GM12878 (cell line): ENCODE data around the gene PTPRM. TPM values are rescaled to one million over a fixed set of nuclear protein-coding genes. Genes with fewer than 3 reads are reported as not detected.

Experiments used
- ATAC-seq: fragments of 200-7000 bp; cut with Tn5 transposase; 3 replicates; pipeline ENCODE4 v1.9.1; 2020; ENCODE audit warnings: mild to moderate bottlenecking, moderate library complexity
- BruUV-seq: library from RNA; stranded (reverse); fragments of 400-500 nt; replicated peaks from 2 replicates; lab custom pipeline; 2021; lab: Mats Ljungman, UMichigan
- CTCF ChIA-PET: fragments of 300-600 bp; sonication (Branson Sonifier 250); formaldehyde crosslinking; extraction: SDS; loops from one replicate; lab custom pipeline; 2021; ENCODE audit warnings: inconsistent platforms; lab: Yijun Ruan, JAX
- POLR2A ChIA-PET: fragments of 350-600 bp; formaldehyde crosslinking; extraction: SDS; loops from one replicate; lab custom pipeline; 2021; ENCODE audit warnings: inconsistent platforms; lab: Charles Lee
- RAD21 ChIA-PET: fragments of 300-600 bp; sonication (Branson Sonifier 250); formaldehyde crosslinking; loops from one replicate; lab custom pipeline; 2023; ENCODE audit warnings: antibody characterized with exemption; ENCODE audit not compliant: unreplicated experiment; lab: Charles Lee
- SMC1A ChIA-PET: fragments of 300-600 bp; sonication (Branson Sonifier 250); formaldehyde crosslinking; loops from one replicate; lab custom pipeline; 2023; ENCODE audit not compliant: unreplicated experiment, uncharacterized antibody; lab: Charles Lee
- DNase-seq: peaks from one replicate; pipeline ENCODE4 v3.0.0-alpha.2; 2011; ENCODE audit warnings: low read depth, low spot score
- FAIRE-seq: peaks from 3 replicates; lab custom pipeline; 2011; peaks lifted over from hg19 to GRCh38; lab: Jason Lieb, UNC
- H2AFZ ChIP-seq: 2 replicates; pipeline ENCODE4 v1.6.0; 2011; ENCODE audit warnings: low read depth, low read length, control low read depth; ENCODE audit not compliant: control insufficient read depth
- H3K27ac ChIP-seq: 2 replicates; pipeline ENCODE4 v1.5.1; 2011; ENCODE audit warnings: control low read depth; ENCODE audit not compliant: control insufficient read depth, insufficient read depth
- H3K27me3 ChIP-seq, 2 experiments: replicated peaks in 1 of 2; 2 replicates each; pipeline versions ENCODE4 v1.6.0 to v1.6.1; 2011; ENCODE audit warnings: low read length in 1 of 2; ENCODE audit not compliant: control insufficient read depth in 2 of 2, insufficient read depth in 2 of 2
- H3K36me3 ChIP-seq, 2 experiments: 2 replicates each; pipeline ENCODE4 v1.5.1; 2011; ENCODE audit warnings: low read length in 1 of 2; ENCODE audit not compliant: control insufficient read depth in 2 of 2, insufficient read depth in 2 of 2
- H3K4me1 ChIP-seq: 2 replicates; pipeline ENCODE4 v1.6.1; 2011; ENCODE audit warnings: mild to moderate bottlenecking, low read length, moderate library complexity, mixed read lengths; ENCODE audit not compliant: control insufficient read depth, insufficient read depth
- H3K4me2 ChIP-seq: 2 replicates; pipeline ENCODE4 v1.6.0; 2011; ENCODE audit warnings: control low read depth; ENCODE audit not compliant: control insufficient read depth, insufficient read depth
- H3K4me3 ChIP-seq: fragments of 200-600 bp; sonication (generic); 2 replicates; pipeline ENCODE4 v1.5.1; 2016
- H3K79me2 ChIP-seq: 2 replicates; pipeline ENCODE4 v1.6.0; 2011; ENCODE audit warnings: low read length; ENCODE audit not compliant: control insufficient read depth, insufficient read depth
- H3K9ac ChIP-seq: 2 replicates; pipeline ENCODE4 v1.8.0; 2011; ENCODE audit warnings: low read length, control low read depth, mixed read lengths; ENCODE audit not compliant: control insufficient read depth, insufficient read depth
- H3K9me3 ChIP-seq: replicated peaks from 3 replicates; pipeline ENCODE4 v1.5.1; 2011; ENCODE audit warnings: mild to moderate bottlenecking, low read length; ENCODE audit not compliant: control insufficient read depth, insufficient read depth
- H4K20me1 ChIP-seq: 2 replicates; pipeline ENCODE4 v1.6.0; 2011; ENCODE audit not compliant: control insufficient read depth, insufficient read depth
- BMI1 ChIP-seq: fragments of 450-650 bp; IDR thresholded peaks from 2 replicates; pipeline ENCODE4 v1.6.1; 2016; ENCODE audit warnings: mild to moderate bottlenecking, moderate library complexity, borderline replicate concordance
- CHD4 ChIP-seq: fragments of 200-600 bp; sonication (generic); IDR thresholded peaks from 2 replicates; pipeline ENCODE4 v1.6.1; 2016; ENCODE audit warnings: mild to moderate bottlenecking
- EED ChIP-seq: sonication (generic); IDR thresholded peaks from 2 replicates; pipeline ENCODE4 v1.6.1; 2016; ENCODE audit warnings: antibody characterized with exemption, low read depth
- EZH2 ChIP-seq: IDR thresholded peaks from 2 replicates; pipeline ENCODE4 v1.6.1; 2012; ENCODE audit warnings: low read depth, mild to moderate bottlenecking, control low read depth, inconsistent platforms, low read length, borderline replicate concordance; ENCODE audit not compliant: control insufficient read depth
- FOXK2 ChIP-seq: fragments of 450-650 bp; IDR thresholded peaks from 2 replicates; pipeline ENCODE4 v1.6.1; 2017; ENCODE audit warnings: mild to moderate bottlenecking, moderate library complexity
- MYC ChIP-seq: IDR thresholded peaks from 2 replicates; pipeline ENCODE4 v1.6.1; 2011; ENCODE audit warnings: mild to moderate bottlenecking, low read length, moderate library complexity, inconsistent platforms; ENCODE audit not compliant: insufficient read depth, insufficient replicate concordance, insufficient read length, severe bottlenecking
- NR2C1 ChIP-seq: fragments of 450-650 bp; IDR thresholded peaks from 2 replicates; pipeline ENCODE4 v1.6.1; 2017; ENCODE audit warnings: antibody characterized with exemption, mild to moderate bottlenecking, moderate library complexity
- PAX8 ChIP-seq: fragments of 450-650 bp; IDR thresholded peaks from 2 replicates; pipeline ENCODE4 v1.6.1; 2017; ENCODE audit warnings: mild to moderate bottlenecking, moderate library complexity
- POLR2A ChIP-seq: IDR thresholded peaks from 2 replicates; pipeline ENCODE4 v1.6.1; 2011; ENCODE audit warnings: low read depth, mild to moderate bottlenecking, low read length
- SIN3A ChIP-seq: IDR thresholded peaks from 2 replicates; pipeline ENCODE4 v1.6.1; 2012; ENCODE audit warnings: low read depth, low read length, improper control_type of control experiment
- SMAD5 ChIP-seq: IDR thresholded peaks from 2 replicates; pipeline ENCODE4 v1.6.1; 2016; ENCODE audit warnings: antibody characterized with exemption, low read depth
- SMC3 ChIP-seq: IDR thresholded peaks from 2 replicates; pipeline ENCODE4 v1.6.1; 2011; ENCODE audit warnings: low read length, improper control_type of control experiment, borderline replicate concordance
- SREBF1 ChIP-seq: IDR thresholded peaks from 2 replicates; pipeline ENCODE4 v1.6.1; 2012; ENCODE audit warnings: mild to moderate bottlenecking, low read length
- STAT3 ChIP-seq: IDR thresholded peaks from 2 replicates; pipeline ENCODE4 v1.6.1; 2011; ENCODE audit warnings: low read depth, low read length, improper control_type of control experiment
- SUPT20H ChIP-seq: IDR thresholded peaks from 2 replicates; pipeline ENCODE4 v1.6.1; 2011; ENCODE audit warnings: low read depth, mild to moderate bottlenecking, low read length, moderate library complexity, borderline replicate concordance; ENCODE audit not compliant: control insufficient read depth
- YBX1 ChIP-seq: fragments of 450-650 bp; IDR thresholded peaks from 2 replicates; pipeline ENCODE4 v1.6.1; 2016; ENCODE audit warnings: antibody characterized with exemption
- WGBS: methylation state at CpG from one replicate; pipeline ENCODE4 v1.1.6; 2016; ENCODE audit warnings: low lambda C conversion rate; ENCODE audit not compliant: insufficient replicate concordance, insufficient coverage; ENCODE audit errors: missing lambda C conversion rate; 5-methylcytosine and 5-hydroxymethylcytosine counted together
- in situ Hi-C: fragments of 300-500 bp; cut with MboI; formaldehyde crosslinking; loops from 9 replicates; pipeline ENCODE4 v1.14.3; 2018; ENCODE audit warnings: mixed read lengths
- intact Hi-C: fragments of 100-400 bp; cut with micrococcal nuclease; formaldehyde crosslinking; loops from one replicate; pipeline ENCODE4 v1.14.2; 2022; ENCODE audit not compliant: unreplicated experiment
- polyA plus RNA-seq, 11 experiments: library from polyadenylated mRNA; depleted of rRNA in 4 of 11; unstranded in 6 of 11; stranded (reverse) in 5 of 11; fragments of >200 nt; fragmentation: Nextera tagmentation in 4 of 11; fragmentation: Illumina TruSeq in 1 of 11; extraction: Ambion mirVana in 4 of 11; extraction: Trizol in 1 of 11; gene quantifications; 1 replicate in 1 of 11; 2 replicates in 10 of 11; pipeline versions ENCODE4 v1.2.1 to v1.2.3, GENCODE V29; 2011 to 2016; ENCODE audit warnings: inconsistent platforms in 2 of 11, missing spikeins in 2 of 11, low read depth in 1 of 11
- total RNA-seq, 4 experiments: library from RNA; depleted of rRNA in 3 of 4; stranded (reverse); fragments of >200 nt in 3 of 4; fragmentation: Illumina TruSeq in 1 of 4; extraction: Trizol in 1 of 4; gene quantifications; 2 replicates each; pipeline versions ENCODE4 v1.2.1 to v1.2.3, GENCODE V29; 2013 to 2021
- TF ChIP-seq, protein P1 (sequence below): fragments of 450-650 bp; IDR thresholded peaks from 2 replicates; pipeline ENCODE4 v1.6.1; 2017; ENCODE audit warnings: low read depth, mild to moderate bottlenecking, moderate library complexity
- TF ChIP-seq, protein P2 (sequence below): fragments of 450-650 bp; formaldehyde crosslinking; IDR thresholded peaks from 2 replicates; pipeline ENCODE4 v1.4.0; 2020; ENCODE audit warnings: mild to moderate bottlenecking, moderate library complexity
- TF ChIP-seq, protein P3 (sequence below): IDR thresholded peaks from 2 replicates; pipeline ENCODE4 v1.6.1; 2012; ENCODE audit warnings: low read depth, low read length, improper control_type of control experiment

Gene PTPRM
- total and polyA plus RNA-seq, 10 of the 15 experiments (the other 5 are each of a cell fraction or from before 2014, with no cell fraction given) = 0.07 to 22.6 (median 0.60) TPM

DNA sequence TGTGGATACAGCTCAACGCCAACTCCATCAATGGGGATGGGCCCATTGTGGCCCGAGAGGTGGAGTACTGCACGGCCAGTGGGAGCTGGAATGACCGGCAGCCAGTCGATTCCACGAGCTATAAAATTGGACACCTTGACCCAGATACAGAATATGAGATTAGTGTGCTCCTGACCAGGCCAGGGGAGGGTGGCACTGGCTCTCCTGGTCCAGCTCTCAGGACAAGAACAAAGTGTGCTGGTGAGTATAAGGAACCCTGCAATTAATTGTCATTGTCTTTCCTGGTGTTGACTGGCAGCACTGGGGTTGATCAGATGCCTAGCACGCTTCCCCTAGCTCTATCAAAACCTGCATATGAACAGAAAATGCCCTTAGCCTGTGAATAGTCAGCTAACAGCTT is 388.1 kb downstream of the PTPRM start:
- Histone ChIP-seq H3K4me2 (no peak overlapping the region), H2AFZ (no peak overlapping the region), H3K9ac (no peak overlapping the region), H3K9me3 (no peaks in the 10 kb centered on the region), H3K36me3 (no peaks in the 10 kb centered on the region), H3K4me3 (no peak overlapping the region), H3K27ac (no peak overlapping the region), H3K4me1 (no peaks in the 10 kb centered on the region), H4K20me1 (no peaks in the 10 kb centered on the region), H3K79me2 (no peaks in the 10 kb centered on the region), H3K27me3 (no peaks in the 10 kb centered on the region)
- intact Hi-C loops (no loop called here), in situ Hi-C loops (loop anchor here (10.0 kb wide), 1 partner anchor 650 kb away; the partner anchor contains the start of gene RAB12)
- RAD21 ChIA-PET = interaction anchor here (1.7 kb wide), 1 partner anchor 23 kb away, joined by 4 read pairs; no protein-coding TSS in a partner anchor
- TF ChIP-seq POLR2A (no peak), SMC3 (no peak), SMAD5 (no peak), STAT3 (no peak), SIN3A (no peak), NR2C1 (no peak), CHD4 (no peak), SREBF1 (no peak), SUPT20H (no peak), FOXK2 (no peak), MYC (no peak), PAX8 (no peak), BMI1 (no peak), EZH2 (no peak), EED (no peak), YBX1 (no peak)
- TF ChIP-seq, protein P1, sequence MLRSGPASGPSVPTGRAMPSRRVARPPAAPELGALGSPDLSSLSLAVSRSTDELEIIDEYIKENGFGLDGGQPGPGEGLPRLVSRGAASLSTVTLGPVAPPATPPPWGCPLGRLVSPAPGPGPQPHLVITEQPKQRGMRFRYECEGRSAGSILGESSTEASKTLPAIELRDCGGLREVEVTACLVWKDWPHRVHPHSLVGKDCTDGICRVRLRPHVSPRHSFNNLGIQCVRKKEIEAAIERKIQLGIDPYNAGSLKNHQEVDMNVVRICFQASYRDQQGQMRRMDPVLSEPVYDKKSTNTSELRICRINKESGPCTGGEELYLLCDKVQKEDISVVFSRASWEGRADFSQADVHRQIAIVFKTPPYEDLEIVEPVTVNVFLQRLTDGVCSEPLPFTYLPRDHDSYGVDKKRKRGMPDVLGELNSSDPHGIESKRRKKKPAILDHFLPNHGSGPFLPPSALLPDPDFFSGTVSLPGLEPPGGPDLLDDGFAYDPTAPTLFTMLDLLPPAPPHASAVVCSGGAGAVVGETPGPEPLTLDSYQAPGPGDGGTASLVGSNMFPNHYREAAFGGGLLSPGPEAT = no peak
- TF ChIP-seq, protein P2, sequence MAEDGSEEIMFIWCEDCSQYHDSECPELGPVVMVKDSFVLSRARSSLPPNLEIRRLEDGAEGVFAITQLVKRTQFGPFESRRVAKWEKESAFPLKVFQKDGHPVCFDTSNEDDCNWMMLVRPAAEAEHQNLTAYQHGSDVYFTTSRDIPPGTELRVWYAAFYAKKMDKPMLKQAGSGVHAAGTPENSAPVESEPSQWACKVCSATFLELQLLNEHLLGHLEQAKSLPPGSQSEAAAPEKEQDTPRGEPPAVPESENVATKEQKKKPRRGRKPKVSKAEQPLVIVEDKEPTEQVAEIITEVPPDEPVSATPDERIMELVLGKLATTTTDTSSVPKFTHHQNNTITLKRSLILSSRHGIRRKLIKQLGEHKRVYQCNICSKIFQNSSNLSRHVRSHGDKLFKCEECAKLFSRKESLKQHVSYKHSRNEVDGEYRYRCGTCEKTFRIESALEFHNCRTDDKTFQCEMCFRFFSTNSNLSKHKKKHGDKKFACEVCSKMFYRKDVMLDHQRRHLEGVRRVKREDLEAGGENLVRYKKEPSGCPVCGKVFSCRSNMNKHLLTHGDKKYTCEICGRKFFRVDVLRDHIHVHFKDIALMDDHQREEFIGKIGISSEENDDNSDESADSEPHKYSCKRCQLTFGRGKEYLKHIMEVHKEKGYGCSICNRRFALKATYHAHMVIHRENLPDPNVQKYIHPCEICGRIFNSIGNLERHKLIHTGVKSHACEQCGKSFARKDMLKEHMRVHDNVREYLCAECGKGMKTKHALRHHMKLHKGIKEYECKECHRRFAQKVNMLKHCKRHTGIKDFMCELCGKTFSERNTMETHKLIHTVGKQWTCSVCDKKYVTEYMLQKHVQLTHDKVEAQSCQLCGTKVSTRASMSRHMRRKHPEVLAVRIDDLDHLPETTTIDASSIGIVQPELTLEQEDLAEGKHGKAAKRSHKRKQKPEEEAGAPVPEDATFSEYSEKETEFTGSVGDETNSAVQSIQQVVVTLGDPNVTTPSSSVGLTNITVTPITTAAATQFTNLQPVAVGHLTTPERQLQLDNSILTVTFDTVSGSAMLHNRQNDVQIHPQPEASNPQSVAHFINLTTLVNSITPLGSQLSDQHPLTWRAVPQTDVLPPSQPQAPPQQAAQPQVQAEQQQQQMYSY (CRISPR knock-in tag) = no peak
- TF ChIP-seq, protein P3, sequence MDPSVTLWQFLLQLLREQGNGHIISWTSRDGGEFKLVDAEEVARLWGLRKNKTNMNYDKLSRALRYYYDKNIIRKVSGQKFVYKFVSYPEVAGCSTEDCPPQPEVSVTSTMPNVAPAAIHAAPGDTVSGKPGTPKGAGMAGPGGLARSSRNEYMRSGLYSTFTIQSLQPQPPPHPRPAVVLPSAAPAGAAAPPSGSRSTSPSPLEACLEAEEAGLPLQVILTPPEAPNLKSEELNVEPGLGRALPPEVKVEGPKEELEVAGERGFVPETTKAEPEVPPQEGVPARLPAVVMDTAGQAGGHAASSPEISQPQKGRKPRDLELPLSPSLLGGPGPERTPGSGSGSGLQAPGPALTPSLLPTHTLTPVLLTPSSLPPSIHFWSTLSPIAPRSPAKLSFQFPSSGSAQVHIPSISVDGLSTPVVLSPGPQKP = no peak
- SMC1A ChIA-PET = interaction anchor here (0.6 to 2.7 kb wide), 2 partner anchors 8 to 249 kb away, joined by 3 to 7 read pairs; no protein-coding TSS in a partner anchor
- BruUV-seq = no TSS peak
- POLR2A ChIA-PET = no interaction called here
- DNase-seq = no peak
- 49% methylated on average over 7 of the region's 7 CpGs for WGBS
- CTCF ChIA-PET = interaction anchor here (0.5 to 1.2 kb wide), 4 partner anchors 29 to 433 kb away, joined by 3 to 4 read pairs (median 3); no protein-coding TSS in a partner anchor
- FAIRE-seq = no peak
- no peak for ATAC-seq
